ENCODE results near the gene TNPO3. TPM values are rescaled to one million over a fixed set of nuclear protein-coding genes. Genes with fewer than 3 reads are reported as not detected.

TNPO3 gene
- total and polyA plus RNA-seq, 12 donors = 8.0 to 37.7 (median 29.6) TPM

- TF ChIP-seq CTCF (IDR thresholded peaks at IDR 0.05) = no peak
- WGBS, 2 donors = 70 to 85% methylated on average over 8 of the region's 8 CpGs
Measured at GRCh38 chr7:129098409-129099084, 43.6 kb upstream of the TNPO3 start.

GRCh38 chr7:129095258-129095657 lies 40.3 kb upstream of the TNPO3 start:
- 64 to 73% methylated on average over 6 of the region's 6 CpGs for WGBS, 2 donors
- ATAC-seq (no peak), DNase-seq (no peak)
- Histone ChIP-seq H3K9me3 (no peaks in the 10 kb centered on the region), H3K4me3 (no peak overlapping the region), H3K27ac (no peak overlapping the region), H3K27me3 (no peaks in the 10 kb centered on the region), H3K4me1 (peaks cover 0 to 6% (median 0%) of the 10 kb centered on the region in 9 donors), H3K36me3 (no peaks in the 10 kb centered on the region)
- no peak for TF ChIP-seq CTCF (IDR thresholded peaks at IDR 0.05)
- intact Hi-C loops (cut with DNase I) = loop anchor here in 3 of 10 donors (10.0 kb wide), 2 partner anchors 90 to 190 kb away; no protein-coding TSS in a partner anchor

More at GRCh38 chr7:129098409-129099084, 43.6 kb upstream of the TNPO3 start:
- Histone ChIP-seq H3K27ac (no peak overlapping the region), H3K27me3 (no peaks in the 10 kb centered on the region), H3K4me1 (no peaks in the 10 kb centered on the region), H3K9me3 (no peaks in the 10 kb centered on the region), H3K36me3 (no peaks in the 10 kb centered on the region), H3K4me3 (no peak overlapping the region)
- intact Hi-C loops (cut with DNase I) = loop anchor here in 3 of 10 donors (10.0 kb wide), 2 partner anchors 94 to 194 kb away; no protein-coding TSS in a partner anchor
- DNase-seq (no peak), ATAC-seq (no peak)

- no peak for TF ChIP-seq CTCF (IDR thresholded peaks at IDR 0.05)
- Histone ChIP-seq H3K27me3 (peaks cover 0 to 4% (median 0%) of the 10 kb centered on the region in 7 donors), H3K4me3 (no peak overlapping the region), H3K36me3 (no peaks in the 10 kb centered on the region), H3K4me1 (peaks cover 0 to 13% (median 0%) of the 10 kb centered on the region in 9 donors), H3K9me3 (no peaks in the 10 kb centered on the region), H3K27ac (no peak overlapping the region)
- DNase-seq (no peak), ATAC-seq (no peak)
- WGBS, 2 donors = 89 to 90% methylated on average over 5 of the region's 5 CpGs
- intact Hi-C loops (cut with DNase I) = loop anchor here in 5 of 10 donors (5.0 to 10.0 kb wide), 4 partner anchors 90 to 192 kb away; no protein-coding TSS in a partner anchor
Measured at GRCh38 chr7:129094501-129094900, 39.6 kb upstream of the TNPO3 start.

GRCh38 chr7:129093867-129094456 lies 39.1 kb upstream of the TNPO3 start:
- intact Hi-C loops (cut with DNase I) = loop anchor here in 5 of 10 donors (5.0 to 10.0 kb wide), 4 partner anchors 89 to 192 kb away; no protein-coding TSS in a partner anchor
- 45 to 64% methylated on average over 1 of the region's 1 CpG for WGBS, 2 donors
- ATAC-seq = no peak
- peaks cover 0 to 4% (median 0%) of the 10 kb centered on the region in 7 donors for H3K27me3 ChIP-seq
- H3K27ac ChIP-seq = no peak overlapping the region
- no peak for DNase-seq
- no peaks in the 10 kb centered on the region for H3K36me3 ChIP-seq
- no peak for TF ChIP-seq CTCF (IDR thresholded peaks at IDR 0.05)
- no peak overlapping the region for H3K4me3 ChIP-seq
- peaks cover 0 to 13% (median 0%) of the 10 kb centered on the region in 9 donors for H3K4me1 ChIP-seq
- H3K9me3 ChIP-seq = no peaks in the 10 kb centered on the region
